Ascending aorta (tissue), 2 donors: ENCODE measurements around the gene SELPLG. TPM values are rescaled to one million over a fixed set of nuclear protein-coding genes. Genes with fewer than 3 reads are reported as not detected.

Experiments used
- DNase-seq, 2 donors: peaks; one replicate each; pipeline ENCODE4 v3.0.0-alpha.2; 2019; ENCODE audit warnings: low spot score in 2 of 2
- H3K27ac ChIP-seq, 2 donors: fragments of 200-600 bp; sonication (generic); one replicate each; pipeline ENCODE4 v1.5.1; 2016 to 2017; ENCODE audit warnings: mild to moderate bottlenecking in 1 of 2
- H3K27me3 ChIP-seq: fragments of 200-600 bp; sonication (generic); one replicate; pipeline ENCODE4 v1.5.1; 2017
- H3K36me3 ChIP-seq, 2 donors: fragments of 200-600 bp; sonication (generic); one replicate each; pipeline ENCODE4 v1.5.1; 2016
- H3K4me1 ChIP-seq, 2 donors: fragments of 200-600 bp; sonication (generic); one replicate each; pipeline ENCODE4 v1.5.1; 2016 to 2017; ENCODE audit warnings: mild to moderate bottlenecking in 1 of 2
- H3K4me3 ChIP-seq, 2 donors: fragments of 200-600 bp; sonication (generic); one replicate each; pipeline ENCODE4 v1.5.1; 2016 to 2017; ENCODE audit warnings: mild to moderate bottlenecking in 1 of 2
- H3K9me3 ChIP-seq, 2 donors: fragments of 200-600 bp; sonication (generic); one replicate each; pipeline ENCODE4 v1.5.1; 2016
- CTCF ChIP-seq, 3 experiments: fragments of 200-600 bp in 2 of 3; fragments of 450-650 bp in 1 of 3; sonication (generic) in 2 of 3; IDR thresholded peaks; one replicate each; pipeline ENCODE4 v1.5.1; 2016 to 2019; ENCODE audit warnings: antibody characterized with exemption in 3 of 3, mild to moderate bottlenecking in 1 of 3, moderate library complexity in 1 of 3
- intact Hi-C: fragments of 100-400 bp; cut with DNase I; formaldehyde crosslinking; loops from one replicate; pipeline ENCODE4 v1.15.1; 2023
- total RNA-seq: library from RNA; depleted of rRNA; stranded (reverse); fragments of >200 nt; gene quantifications from one replicate; pipeline ENCODE4 v1.1.0, GENCODE V29; 2016

The SELPLG gene
- total RNA-seq, 1 donor from 2014 or later = 2.6 TPM

DNA sequence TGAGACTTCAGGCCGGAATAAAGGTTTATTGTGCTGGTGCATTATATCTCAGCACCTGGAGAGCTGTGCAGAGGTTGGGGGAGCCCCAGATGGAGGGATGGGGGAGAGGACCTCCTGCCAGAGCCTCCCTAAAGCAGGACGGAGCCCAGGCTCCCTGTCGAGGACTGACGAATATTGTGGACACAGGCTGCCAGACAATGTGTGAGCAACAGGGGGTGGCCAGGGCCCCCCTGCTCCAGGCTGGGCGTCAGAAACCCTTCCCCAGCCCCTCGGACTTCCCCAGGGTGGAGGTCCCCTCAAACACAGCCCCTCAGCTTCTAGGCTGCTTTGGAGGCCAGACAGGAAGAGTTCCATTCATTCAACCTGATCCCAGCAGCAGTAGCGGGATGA lies 43.9 kb downstream of the SELPLG start:
- Histone ChIP-seq H3K36me3 (no peaks in the 10 kb centered on the region), H3K27me3 (no peaks in the 10 kb centered on the region), H3K4me3 (no peak overlapping the region), H3K9me3 (no peaks in the 10 kb centered on the region), H3K4me1 (no peaks in the 10 kb centered on the region), H3K27ac (no peak overlapping the region)
- intact Hi-C loops = no loop called here
- no peak for DNase-seq
- TF ChIP-seq CTCF (IDR thresholded peaks at IDR 0.05) = no peak

- Histone ChIP-seq H3K27ac (no peak overlapping the region), H3K9me3 (no peaks in the 10 kb centered on the region), H3K4me1 (no peaks in the 10 kb centered on the region), H3K36me3 (no peaks in the 10 kb centered on the region), H3K4me3 (no peak overlapping the region), H3K27me3 (no peaks in the 10 kb centered on the region)
- no peak for DNase-seq
- no peak for TF ChIP-seq CTCF (IDR thresholded peaks at IDR 0.05)
- intact Hi-C loops = no loop called here
Observed at GRCh38 chr12:108589028-108589839, 44.5 kb downstream of the SELPLG start.

- H3K27ac ChIP-seq = no peak overlapping the region
- no peak for DNase-seq
Observed at GRCh38 chr12:108587826-108588225, 45.9 kb downstream of the SELPLG start.

DNA sequence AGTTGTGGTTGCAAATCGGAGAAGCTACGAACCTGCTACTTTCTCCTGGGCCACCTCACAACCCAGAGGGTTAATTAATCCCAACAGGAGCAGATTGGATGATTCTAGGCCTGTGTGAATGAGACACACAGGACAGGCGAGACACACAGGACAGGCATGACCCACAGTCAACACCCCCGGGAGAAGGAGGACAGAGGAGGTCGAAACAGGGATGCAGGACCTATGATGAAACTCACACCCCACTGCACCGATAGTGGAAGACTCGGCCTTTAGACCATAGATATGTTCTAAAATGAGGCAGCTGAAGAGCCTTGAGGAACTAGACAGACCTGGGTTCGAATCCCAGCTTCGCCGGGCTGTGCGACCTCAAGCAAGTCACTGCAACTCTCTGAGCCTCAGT lies 47.4 kb downstream of the SELPLG start:
- Histone ChIP-seq H3K36me3 (no peaks in the 10 kb centered on the region), H3K27ac (no peak overlapping the region), H3K4me3 (no peak overlapping the region), H3K27me3 (no peaks in the 10 kb centered on the region), H3K4me1 (no peaks in the 10 kb centered on the region), H3K9me3 (no peaks in the 10 kb centered on the region)
- no peak for TF ChIP-seq CTCF (IDR thresholded peaks at IDR 0.05)
- no peak for DNase-seq
- intact Hi-C loops = no loop called here

More at GRCh38 chr12:108587826-108588225, 45.9 kb downstream of the SELPLG start:
- no peak for TF ChIP-seq CTCF (IDR thresholded peaks at IDR 0.05)
- no peaks in the 10 kb centered on the region for H3K27me3 ChIP-seq
- H3K9me3 ChIP-seq = no peaks in the 10 kb centered on the region
- intact Hi-C loops = no loop called here
- no peaks in the 10 kb centered on the region for H3K4me1 ChIP-seq
- H3K36me3 ChIP-seq = no peaks in the 10 kb centered on the region
- no peak overlapping the region for H3K4me3 ChIP-seq

DNA sequence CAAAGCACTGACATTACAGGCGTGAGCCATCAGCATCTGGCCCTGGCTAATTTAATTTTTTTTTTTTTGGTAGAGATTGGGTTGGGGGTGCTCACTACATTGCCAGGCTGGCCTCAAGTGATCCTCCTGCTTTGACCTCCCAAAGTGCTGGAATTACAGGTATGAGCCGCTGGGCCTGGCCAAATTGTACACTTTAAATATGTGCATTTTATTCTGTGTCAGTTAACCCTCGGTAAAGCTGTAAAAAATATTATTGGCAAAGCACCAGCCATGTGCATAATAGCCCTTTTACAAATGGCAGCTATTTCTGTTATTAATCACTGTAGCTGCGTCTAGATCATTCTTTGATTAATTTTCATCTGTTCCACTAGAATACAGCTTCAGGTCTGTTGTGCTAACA lies 47.8 kb downstream of the SELPLG start:
- no peak overlapping the region for H3K27ac ChIP-seq
- H3K4me3 ChIP-seq = no peak overlapping the region
- H3K36me3 ChIP-seq = no peaks in the 10 kb centered on the region
- H3K9me3 ChIP-seq = no peaks in the 10 kb centered on the region
- intact Hi-C loops = no loop called here
- no peak for DNase-seq
- no peaks in the 10 kb centered on the region for H3K27me3 ChIP-seq
- TF ChIP-seq CTCF (IDR thresholded peaks at IDR 0.05) = no peak
- no peaks in the 10 kb centered on the region for H3K4me1 ChIP-seq
